H1 (cell line): ENCODE measurements around the gene TMUB2.

Experiments used
- EZH2 ChIP-seq: fragments of 200-600 bp; sonication (generic); IDR thresholded peaks from 2 replicates; pipeline ENCODE4 v1.7.1; 2012; ENCODE audit warnings: low read depth, mild to moderate bottlenecking, moderate library complexity, low read length, inconsistent platforms; ENCODE audit not compliant: severe bottlenecking
- HDAC2 ChIP-seq, 2 experiments: fragments of 300-600 bp in 1 of 2; sonication (generic) in 1 of 2; IDR thresholded peaks; 2 replicates each; pipeline ENCODE4 v1.6.1; 2011 to 2012; ENCODE audit warnings: low read depth in 2 of 2, low read length in 2 of 2, mild to moderate bottlenecking in 2 of 2, moderate library complexity in 2 of 2, borderline replicate concordance in 1 of 2, inconsistent platforms in 1 of 2
- KDM1A ChIP-seq: fragments of 200-600, 300-600 bp; sonication (generic); IDR thresholded peaks from 2 replicates; pipeline ENCODE4 v1.7.1; 2016; ENCODE audit warnings: mild to moderate bottlenecking, low read length, borderline replicate concordance
- NANOG ChIP-seq: IDR thresholded peaks from 2 replicates; pipeline ENCODE4 v1.6.1; 2011; ENCODE audit warnings: low read length, low read depth, mild to moderate bottlenecking, inconsistent platforms; ENCODE audit not compliant: insufficient read depth, poor library complexity, severe bottlenecking
- POLR2A ChIP-seq, 2 experiments: IDR thresholded peaks; 1 replicate in 1 of 2; 2 replicates in 1 of 2; pipeline ENCODE4 v1.6.1; 2011; ENCODE audit warnings: low read depth in 2 of 2, low read length in 2 of 2, mild to moderate bottlenecking in 2 of 2; ENCODE audit errors: control extremely low read depth in 1 of 2
- POLR2AphosphoS5 ChIP-seq: IDR thresholded peaks from 2 replicates; pipeline ENCODE4 v1.6.1; 2011; ENCODE audit warnings: low read depth, low read length
- RBBP5 ChIP-seq: IDR thresholded peaks from 2 replicates; pipeline ENCODE4 v1.7.1; 2012; ENCODE audit warnings: low read depth, mild to moderate bottlenecking, inconsistent platforms, low read length, moderate library complexity, borderline replicate concordance
- TEAD4 ChIP-seq: IDR thresholded peaks from 2 replicates; pipeline ENCODE4 v1.6.1; 2012; ENCODE audit warnings: low read depth, low read length, inconsistent platforms, mixed read lengths
- ZNF274 ChIP-seq: IDR thresholded peaks from 2 replicates; pipeline ENCODE4 v1.7.0; 2012; ENCODE audit warnings: low read length, borderline replicate concordance; ENCODE audit errors: extremely low read depth
- TF ChIP-seq, protein P1 (sequence below), 3 experiments: IDR thresholded peaks; 1 replicate in 2 of 3; 2 replicates in 1 of 3; pipeline versions ENCODE4 v1.5.1 to v1.6.1; 2011; ENCODE audit warnings: low read length in 3 of 3, mild to moderate bottlenecking in 3 of 3, inconsistent platforms in 2 of 3, low read depth in 1 of 3, moderate library complexity in 1 of 3; ENCODE audit not compliant: insufficient read depth in 1 of 3; ENCODE audit errors: control extremely low read depth in 1 of 3

DNA sequence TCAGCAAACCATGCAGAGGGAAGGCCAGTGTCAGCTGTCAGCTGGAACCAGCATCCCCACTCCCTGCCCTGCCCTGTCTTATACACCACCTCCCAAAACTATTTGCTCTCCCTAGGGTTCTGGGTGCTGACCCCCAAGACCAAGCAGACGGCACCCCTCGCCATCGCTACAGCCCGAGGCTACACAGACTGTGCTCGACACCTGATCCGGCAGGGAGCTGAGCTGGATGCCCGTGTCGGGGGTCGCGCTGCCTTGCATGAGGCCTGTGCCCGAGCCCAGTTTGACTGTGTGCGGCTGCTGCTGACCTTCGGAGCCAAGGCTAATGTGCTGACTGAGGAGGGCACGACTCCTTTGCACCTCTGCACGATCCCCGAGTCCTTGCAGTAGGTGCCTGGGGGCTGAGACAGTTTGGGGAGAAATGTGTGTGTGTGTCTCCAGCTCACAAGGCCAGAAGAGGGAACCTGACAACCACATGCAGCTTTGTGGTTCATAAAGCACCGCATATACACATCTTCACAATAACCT is 14.8 kb upstream of the TMUB2 start:
- TF ChIP-seq POLR2AphosphoS5 = no peak
- no peak for TF ChIP-seq EZH2
- TF ChIP-seq, protein P1, sequence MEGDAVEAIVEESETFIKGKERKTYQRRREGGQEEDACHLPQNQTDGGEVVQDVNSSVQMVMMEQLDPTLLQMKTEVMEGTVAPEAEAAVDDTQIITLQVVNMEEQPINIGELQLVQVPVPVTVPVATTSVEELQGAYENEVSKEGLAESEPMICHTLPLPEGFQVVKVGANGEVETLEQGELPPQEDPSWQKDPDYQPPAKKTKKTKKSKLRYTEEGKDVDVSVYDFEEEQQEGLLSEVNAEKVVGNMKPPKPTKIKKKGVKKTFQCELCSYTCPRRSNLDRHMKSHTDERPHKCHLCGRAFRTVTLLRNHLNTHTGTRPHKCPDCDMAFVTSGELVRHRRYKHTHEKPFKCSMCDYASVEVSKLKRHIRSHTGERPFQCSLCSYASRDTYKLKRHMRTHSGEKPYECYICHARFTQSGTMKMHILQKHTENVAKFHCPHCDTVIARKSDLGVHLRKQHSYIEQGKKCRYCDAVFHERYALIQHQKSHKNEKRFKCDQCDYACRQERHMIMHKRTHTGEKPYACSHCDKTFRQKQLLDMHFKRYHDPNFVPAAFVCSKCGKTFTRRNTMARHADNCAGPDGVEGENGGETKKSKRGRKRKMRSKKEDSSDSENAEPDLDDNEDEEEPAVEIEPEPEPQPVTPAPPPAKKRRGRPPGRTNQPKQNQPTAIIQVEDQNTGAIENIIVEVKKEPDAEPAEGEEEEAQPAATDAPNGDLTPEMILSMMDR (IDR thresholded peaks at IDR 0.05; ENCODE audit: control extremely low read depth in 1 of 3, insufficient read depth in 1 of 3, low read depth in 1 of 3, low read length in 3 of 3) = no peak
- TF ChIP-seq RBBP5 = no peak
- TF ChIP-seq TEAD4 = no peak
- TF ChIP-seq ZNF274 = no peak
- TF ChIP-seq POLR2A (IDR thresholded peaks at IDR 0.05; ENCODE audit: control extremely low read depth in 1 of 2, low read depth in 2 of 2, low read length in 2 of 2) = no peak
- no peak for TF ChIP-seq HDAC2 (IDR thresholded peaks at IDR 0.05; ENCODE audit: borderline replicate concordance in 1 of 2, low read depth in 2 of 2, low read length in 2 of 2)
- no peak for TF ChIP-seq KDM1A
- TF ChIP-seq NANOG = no peak
